Breast epithelium (tissue), 4 donors: ENCODE measurements around the gene PRKACA. TPM values are rescaled to one million over a fixed set of nuclear protein-coding genes. Genes with fewer than 3 reads are reported as not detected.

Experiments used
- DNase-seq, 2 donors: peaks; one replicate each; pipeline ENCODE4 v3.0.0-alpha.2; 2019; ENCODE audit warnings: low spot score in 2 of 2
- H3K27ac ChIP-seq, 2 donors: fragments of 200-600 bp; sonication (generic) in 1 of 2; one replicate each; pipeline ENCODE4 v1.5.1; 2016 to 2019; ENCODE audit warnings: mild to moderate bottlenecking in 1 of 2
- H3K27me3 ChIP-seq, 2 donors: fragments of 200-600 bp; sonication (generic) in 1 of 2; one replicate each; pipeline versions ENCODE4 v1.5.1 to v1.6.0; 2017 to 2019; ENCODE audit warnings: control low read depth in 1 of 2, mild to moderate bottlenecking in 1 of 2
- H3K36me3 ChIP-seq: fragments of 200-600 bp; one replicate; pipeline ENCODE4 v1.5.1; 2019
- H3K4me1 ChIP-seq, 2 donors: fragments of 200-600 bp; sonication (generic); one replicate each; pipeline ENCODE4 v1.5.1; 2016 to 2019; ENCODE audit warnings: control low read depth in 1 of 2
- H3K4me3 ChIP-seq, 3 donors: fragments of 200-600 bp; sonication (generic); 1 replicate in 2 of 3; 2 replicates in 1 of 3; pipeline ENCODE4 v1.5.1; 2016 to 2019; ENCODE audit warnings: mild to moderate bottlenecking in 3 of 3, moderate library complexity in 2 of 3
- H3K9me3 ChIP-seq, 2 donors: fragments of 200-600 bp; sonication (generic) in 1 of 2; one replicate each; pipeline ENCODE4 v1.5.1; 2016 to 2019; ENCODE audit warnings: control low read depth in 1 of 2
- CTCF ChIP-seq, 3 donors: fragments of 450-650 bp; IDR thresholded peaks; one replicate each; pipeline ENCODE4 v1.5.1; 2016 to 2017; ENCODE audit warnings: antibody characterized with exemption in 3 of 3, mild to moderate bottlenecking in 3 of 3, moderate library complexity in 3 of 3
- POLR2A ChIP-seq: fragments of 450-650 bp; IDR thresholded peaks from one replicate; pipeline ENCODE4 v1.6.1; 2016; ENCODE audit warnings: antibody characterized with exemption, mild to moderate bottlenecking, moderate library complexity
- POLR2AphosphoS5 ChIP-seq, 3 donors: sonication (generic); formaldehyde crosslinking; IDR thresholded peaks; one replicate each; pipeline ENCODE4 v1.6.1; 2017; ENCODE audit warnings: antibody characterized with exemption in 3 of 3
- intact Hi-C: fragments of 100-400 bp; cut with DNase I; formaldehyde crosslinking; loops from one replicate; pipeline ENCODE4 v1.15.1; 2023; ENCODE audit warnings: low total_unique reads
- total RNA-seq, 3 donors: library from RNA; depleted of rRNA; stranded (reverse); fragments of >200 nt; gene quantifications; one replicate each; pipeline ENCODE4 v1.1.0, GENCODE V29; 2016

Gene PRKACA
- total RNA-seq, 3 donors from 2014 or later, result 27.2 to 44.8 (median 35.4) TPM

- peak overlapping the region; percentile 77 to 80 (median 78) for H3K4me3 ChIP-seq
- H3K36me3 ChIP-seq, result no peaks in the 10 kb centered on the region
- no peaks in the 10 kb centered on the region for H3K4me1 ChIP-seq
- DNase-seq, result peak; percentile 99
- H3K9me3 ChIP-seq, result no peaks in the 10 kb centered on the region
- peak overlapping the region; percentile 94 to 96 for H3K27ac ChIP-seq
- peak in 1 of 3 donors; percentile 20 for TF ChIP-seq CTCF (IDR thresholded peaks at IDR 0.05)
- peak; percentile 70 for TF ChIP-seq POLR2A
- peak; percentile 75 to 92 (median 91) for TF ChIP-seq POLR2AphosphoS5 (IDR thresholded peaks at IDR 0.05)
- intact Hi-C loops, result no loop called here
- H3K27me3 ChIP-seq, result no peaks in the 10 kb centered on the region
Observed at GRCh38 chr19:14080887-14081796, 36.4 kb downstream of the PRKACA start.

- Histone ChIP-seq H3K9me3 (no peaks in the 10 kb centered on the region), H3K36me3 (no peaks in the 10 kb centered on the region), H3K4me1 (no peaks in the 10 kb centered on the region), H3K27ac (no peak overlapping the region), H3K27me3 (no peaks in the 10 kb centered on the region), H3K4me3 (no peak overlapping the region)
- TF ChIP-seq CTCF (IDR thresholded peaks at IDR 0.05), result no peak
- no peak for TF ChIP-seq POLR2A
- TF ChIP-seq POLR2AphosphoS5 (IDR thresholded peaks at IDR 0.05), result no peak
- no peak for DNase-seq
- intact Hi-C loops, result loop anchor here (10.0 kb wide), 1 partner anchor 194 kb away; no protein-coding TSS in a partner anchor
Observed at GRCh38 chr19:14078411-14078810, 39.2 kb downstream of the PRKACA start.

- TF ChIP-seq POLR2A (no peak), POLR2AphosphoS5 (IDR thresholded peaks at IDR 0.05) (no peak), CTCF (IDR thresholded peaks at IDR 0.05) (no peak)
- Histone ChIP-seq H3K27me3 (no peaks in the 10 kb centered on the region), H3K36me3 (no peaks in the 10 kb centered on the region), H3K27ac (peak overlapping the region; percentile 86 to 93), H3K4me3 (peak overlapping the region; percentile 63 to 73 (median 71)), H3K4me1 (no peaks in the 10 kb centered on the region), H3K9me3 (no peaks in the 10 kb centered on the region)
- DNase-seq, result no peak
- intact Hi-C loops, result loop anchor here (10.0 kb wide), 1 partner anchor 189 kb away; no protein-coding TSS in a partner anchor
Observed at GRCh38 chr19:14073925-14074838, 43.4 kb downstream of the PRKACA start.

GRCh38 chr19:14073261-14073924, 44.2 kb downstream of the PRKACA start:
- Histone ChIP-seq H3K27ac (peak overlapping the region; percentile 86 to 93), H3K4me3 (peak overlapping the region; percentile 63 to 73 (median 71)), H3K36me3 (no peaks in the 10 kb centered on the region), H3K27me3 (no peaks in the 10 kb centered on the region), H3K4me1 (no peaks in the 10 kb centered on the region), H3K9me3 (no peaks in the 10 kb centered on the region)
- peak; percentile 59 to 68 for DNase-seq
- intact Hi-C loops, result loop anchor here (10.0 kb wide), 1 partner anchor 189 kb away; no protein-coding TSS in a partner anchor
- TF ChIP-seq CTCF (IDR thresholded peaks at IDR 0.05) (peak in 1 of 3 donors; percentile 94), POLR2A (no peak), POLR2AphosphoS5 (IDR thresholded peaks at IDR 0.05) (peak in 1 of 3 donors; percentile 26)
